Left hindlimb (tissue), 1 donor: Measurements from ENCODE around the gene ADGRG4.

Source experiments
- DNase-seq: peaks from one replicate; pipeline ENCODE4 v3.0.0-alpha.2; 2018

Gene ADGRG4

DNA sequence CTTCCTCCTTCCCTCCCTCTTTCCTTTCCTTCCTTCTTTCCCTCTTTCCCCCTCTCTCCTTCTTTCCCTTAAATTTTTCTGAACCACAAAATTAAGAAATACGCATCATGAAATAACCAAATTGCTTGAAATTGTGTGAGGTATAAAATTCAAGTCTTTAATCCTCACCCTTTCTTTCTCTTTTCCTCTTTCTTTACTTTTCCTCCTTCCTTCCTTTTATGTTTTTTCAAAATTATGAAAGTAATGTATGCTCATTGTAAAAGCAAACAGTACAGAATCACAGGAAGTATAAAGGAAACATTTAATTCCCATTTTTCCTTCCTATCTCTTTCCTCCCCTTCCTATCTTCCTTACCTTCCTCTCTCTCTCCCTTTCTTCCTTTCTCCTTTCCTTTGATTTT is 5.4 kb downstream of the ADGRG4 start:
- DNase-seq: no peak

- DNase-seq: no peak
Observed at GRCh38 chrX:136307471-136307870, 6.7 kb downstream of the ADGRG4 start.

- DNase-seq: no peak
Observed at GRCh38 chrX:136310411-136310810, 9.6 kb downstream of the ADGRG4 start.

GRCh38 chrX:136318156-136318555 is 17.4 kb downstream of the ADGRG4 start:
- no peak for DNase-seq

DNA sequence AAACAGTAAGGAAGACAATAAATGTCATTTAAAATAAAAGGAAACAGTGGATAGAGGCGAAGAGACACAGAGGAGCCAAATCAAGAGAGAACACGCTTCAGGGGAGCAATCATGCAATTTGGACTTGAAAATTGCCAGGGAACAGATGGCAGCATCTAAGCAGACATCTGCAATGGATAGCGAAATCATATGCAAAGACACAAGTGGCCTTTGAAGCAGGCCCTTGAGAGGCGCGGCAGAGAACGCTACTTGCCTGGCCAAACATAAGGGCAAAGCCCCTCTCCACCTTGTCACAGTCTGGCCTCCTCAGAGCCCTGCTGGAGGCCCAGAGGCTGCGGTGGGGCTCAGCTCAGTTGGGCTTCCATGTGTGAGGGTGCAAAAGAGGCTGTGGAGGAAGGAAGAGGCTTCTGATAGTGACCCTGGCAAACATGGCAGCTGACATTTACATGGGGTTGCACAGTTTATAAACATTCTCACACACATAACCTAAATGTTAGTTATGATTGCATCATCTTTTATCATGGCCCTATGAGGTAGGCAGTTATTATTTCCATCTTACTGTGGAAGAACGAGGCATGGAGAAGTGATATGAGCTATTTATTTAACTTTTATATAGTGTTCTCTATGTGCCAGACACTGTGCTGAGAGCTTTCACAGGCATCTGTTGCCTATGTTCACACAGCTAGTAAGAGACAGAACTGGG is 18.3 kb downstream of the ADGRG4 start:
- no peak for DNase-seq

DNA sequence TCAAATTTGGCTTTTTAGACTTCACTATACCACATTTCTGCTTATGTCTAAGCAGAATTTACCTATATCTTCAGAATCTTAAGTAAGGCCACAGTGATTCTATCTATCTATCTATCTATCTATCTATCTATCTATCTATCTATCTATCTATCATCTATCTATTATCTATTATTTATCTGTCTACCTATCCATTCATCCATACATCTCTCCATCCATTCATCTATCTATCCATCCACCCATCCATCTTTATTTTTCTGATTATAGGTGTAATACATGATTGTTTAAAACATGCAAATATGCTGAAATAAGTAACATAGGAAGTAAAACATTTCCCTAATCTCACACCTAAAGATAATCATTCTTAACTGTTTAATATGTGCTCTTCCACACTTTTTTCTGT is 18.8 kb downstream of the ADGRG4 start:
- no peak for DNase-seq

GRCh38 chrX:136321532-136321931 is 20.8 kb downstream of the ADGRG4 start:
- DNase-seq: no peak

DNA sequence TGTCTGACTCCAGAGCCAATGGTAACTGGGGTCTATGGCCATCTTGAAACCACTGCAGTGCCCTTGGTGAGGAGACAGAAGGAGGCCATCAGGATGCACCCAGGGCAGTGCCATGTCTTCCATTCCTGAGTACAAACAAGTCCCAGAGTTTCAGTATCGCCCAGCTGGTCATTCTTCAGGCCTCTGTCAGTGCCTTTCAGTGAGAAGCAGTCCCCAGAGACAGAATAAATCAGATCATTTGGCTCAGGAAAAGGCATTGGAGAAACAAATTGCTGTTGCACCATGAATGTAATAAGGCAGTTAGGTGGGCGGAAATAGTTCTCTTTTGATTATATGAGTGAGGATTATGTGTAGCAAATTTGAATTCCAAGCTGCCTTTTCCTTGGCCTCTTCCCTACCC is 21.3 kb downstream of the ADGRG4 start:
- no peak for DNase-seq

DNA sequence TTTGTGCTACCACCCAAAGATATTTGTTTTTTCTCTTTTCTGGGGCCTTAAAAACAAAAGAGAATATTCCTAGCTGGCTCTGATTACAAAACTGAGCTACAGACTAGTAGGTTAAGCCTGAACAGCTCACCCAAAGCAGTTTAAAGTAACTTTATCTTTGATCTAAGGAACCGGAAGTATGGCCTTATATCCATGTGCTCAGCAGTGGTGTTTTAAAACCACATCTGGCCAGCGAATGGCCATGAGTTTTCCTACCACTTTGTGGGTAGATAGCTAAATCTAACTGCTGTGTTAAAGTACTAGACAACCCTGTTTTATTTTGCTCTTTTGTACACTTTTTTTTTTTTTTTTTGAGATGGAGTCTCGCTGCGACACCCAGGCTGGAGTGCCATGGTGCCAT is 24.6 kb downstream of the ADGRG4 start:
- no peak for DNase-seq

- DNase-seq: no peak
Observed at GRCh38 chrX:136328933-136329332, 28.2 kb downstream of the ADGRG4 start.

DNA sequence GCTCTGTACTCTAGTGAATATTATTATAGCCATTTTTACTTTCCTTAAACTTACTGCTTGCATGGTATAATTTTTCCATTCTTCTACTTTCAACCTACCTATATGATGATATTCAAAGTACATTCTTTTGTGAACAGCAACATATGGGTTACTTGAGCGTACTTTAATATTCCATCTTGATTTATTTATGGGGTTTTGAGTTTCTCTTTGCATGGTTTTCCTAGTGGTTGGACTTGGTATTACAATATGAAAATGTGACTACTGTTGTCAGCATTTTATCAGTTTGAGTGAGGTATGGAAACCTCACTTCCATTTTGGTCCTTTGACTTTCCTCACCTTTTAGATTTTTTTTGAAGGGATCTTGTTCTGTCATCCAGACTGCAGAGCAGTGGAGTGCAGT is 35.9 kb downstream of the ADGRG4 start:
- no peak for DNase-seq

DNA sequence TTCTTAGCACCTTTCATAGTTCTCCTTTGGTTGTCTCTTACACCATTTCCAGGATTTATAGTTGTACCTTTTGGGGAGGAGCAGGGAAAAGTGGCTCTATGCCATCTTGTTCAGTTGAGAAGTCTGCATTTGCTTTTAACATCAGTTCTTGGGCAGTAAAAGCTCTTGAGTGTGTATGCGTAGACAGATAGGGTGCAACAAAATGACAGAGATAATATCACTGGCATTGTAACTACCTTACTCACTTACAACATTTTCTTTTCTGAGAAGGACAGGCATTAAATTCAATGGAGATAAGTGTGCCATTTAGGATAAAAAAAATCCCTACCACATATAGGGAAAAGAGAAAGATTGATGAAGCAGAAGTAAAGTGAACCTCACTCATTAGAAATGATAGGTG is 38.9 kb downstream of the ADGRG4 start:
- DNase-seq: no peak

GRCh38 chrX:136344320-136344719 is 43.6 kb downstream of the ADGRG4 start:
- DNase-seq: no peak

DNA sequence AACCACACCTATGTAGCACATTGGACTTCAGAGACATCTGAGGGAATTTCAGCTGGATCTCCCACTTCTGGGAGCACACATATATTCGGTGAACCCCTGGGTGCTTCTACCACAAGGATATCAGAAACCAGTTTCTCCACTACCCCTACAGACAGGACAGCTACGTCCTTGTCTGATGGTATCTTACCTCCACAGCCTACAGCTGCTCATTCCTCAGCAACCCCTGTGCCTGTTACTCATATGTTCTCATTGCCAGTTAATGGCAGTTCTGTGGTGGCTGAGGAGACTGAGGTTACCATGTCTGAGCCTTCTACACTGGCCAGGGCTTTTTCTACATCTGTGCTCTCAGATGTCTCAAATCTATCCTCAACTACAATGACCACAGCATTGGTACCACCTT is 45.7 kb downstream of the ADGRG4 start:
- no peak for DNase-seq

DNA sequence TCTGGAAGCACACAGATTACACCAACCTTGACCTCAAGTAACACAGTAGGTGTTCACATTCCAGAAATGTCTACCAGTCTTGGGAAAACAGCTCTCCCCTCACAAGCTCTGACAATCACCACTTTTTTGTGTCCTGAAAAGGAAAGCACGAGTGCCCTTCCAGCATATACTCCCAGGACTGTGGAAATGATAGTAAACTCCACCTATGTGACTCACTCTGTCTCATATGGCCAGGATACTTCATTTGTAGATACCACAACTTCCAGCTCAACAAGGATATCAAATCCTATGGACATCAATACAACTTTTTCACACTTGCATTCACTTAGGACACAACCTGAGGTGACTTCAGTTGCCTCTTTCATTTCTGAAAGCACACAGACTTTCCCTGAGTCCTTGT is 46.9 kb downstream of the ADGRG4 start:
- DNase-seq: no peak

DNA sequence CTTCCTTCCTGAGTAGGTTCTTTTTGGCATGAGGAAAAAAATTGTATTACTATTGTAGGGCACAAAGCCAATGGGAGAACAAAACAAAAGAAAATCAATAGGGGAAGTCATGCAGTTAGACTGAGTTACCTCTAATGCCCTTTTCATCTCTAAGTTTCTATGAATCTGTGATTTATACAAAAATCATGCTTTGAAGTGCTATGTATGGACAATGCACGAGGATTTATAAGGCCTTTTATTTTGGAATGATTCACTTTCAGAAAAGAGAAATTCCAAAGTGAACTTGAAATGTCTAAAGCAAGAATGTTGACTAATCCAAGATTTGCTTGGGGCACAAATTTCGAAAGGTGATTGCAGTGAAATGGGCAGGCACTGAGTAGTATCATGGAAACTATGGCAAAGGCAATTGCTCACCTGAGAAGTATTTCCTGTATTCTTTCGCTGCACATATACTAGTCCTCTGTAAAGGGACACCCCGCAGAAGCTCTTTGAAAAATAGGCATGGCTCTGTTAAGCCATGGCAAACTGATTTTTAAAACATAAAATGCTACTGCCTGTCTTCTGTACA is 52.8 kb downstream of the ADGRG4 start:
- no peak for DNase-seq

DNA sequence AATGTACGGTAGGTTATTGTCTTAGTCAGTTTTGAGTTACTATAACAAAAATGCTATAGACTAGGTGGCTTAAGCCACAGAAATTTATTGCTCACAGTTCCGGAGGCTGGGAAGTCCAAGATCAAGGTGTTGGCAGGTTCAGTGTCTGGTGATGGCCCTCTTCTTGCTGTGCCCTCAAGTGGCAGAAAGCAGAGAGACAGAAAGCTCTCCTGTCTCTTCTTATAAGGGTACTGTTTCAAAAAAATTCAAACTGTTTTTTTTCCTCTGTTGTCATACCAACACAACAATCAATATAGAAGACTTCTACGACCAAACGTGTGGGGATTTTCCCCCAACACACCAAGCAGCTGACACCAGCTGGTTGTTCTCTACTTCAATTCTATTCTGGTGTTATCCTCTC is 53.4 kb downstream of the ADGRG4 start:
- no peak for DNase-seq

GRCh38 chrX:136369377-136369776 is 68.6 kb downstream of the ADGRG4 start:
- no peak for DNase-seq

DNA sequence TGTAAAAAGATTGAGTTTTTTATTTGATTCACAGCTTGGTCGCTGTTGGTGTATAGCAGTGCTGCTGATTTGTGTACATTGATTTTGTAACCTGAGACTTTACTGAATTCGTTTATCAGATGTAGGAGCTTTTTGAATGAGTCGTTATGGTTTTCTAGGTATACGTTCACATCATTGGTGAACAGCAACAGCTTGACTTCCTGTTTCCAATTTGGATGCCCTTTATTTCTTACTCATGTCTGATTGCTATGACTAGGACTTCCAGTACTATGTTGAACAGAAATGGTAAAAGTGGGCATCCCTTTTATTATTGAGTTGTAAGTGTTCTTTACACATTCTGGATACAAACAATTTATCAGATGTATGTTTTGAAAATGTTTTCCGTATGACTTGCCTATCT is 76.0 kb downstream of the ADGRG4 start:
- DNase-seq: no peak

DNA sequence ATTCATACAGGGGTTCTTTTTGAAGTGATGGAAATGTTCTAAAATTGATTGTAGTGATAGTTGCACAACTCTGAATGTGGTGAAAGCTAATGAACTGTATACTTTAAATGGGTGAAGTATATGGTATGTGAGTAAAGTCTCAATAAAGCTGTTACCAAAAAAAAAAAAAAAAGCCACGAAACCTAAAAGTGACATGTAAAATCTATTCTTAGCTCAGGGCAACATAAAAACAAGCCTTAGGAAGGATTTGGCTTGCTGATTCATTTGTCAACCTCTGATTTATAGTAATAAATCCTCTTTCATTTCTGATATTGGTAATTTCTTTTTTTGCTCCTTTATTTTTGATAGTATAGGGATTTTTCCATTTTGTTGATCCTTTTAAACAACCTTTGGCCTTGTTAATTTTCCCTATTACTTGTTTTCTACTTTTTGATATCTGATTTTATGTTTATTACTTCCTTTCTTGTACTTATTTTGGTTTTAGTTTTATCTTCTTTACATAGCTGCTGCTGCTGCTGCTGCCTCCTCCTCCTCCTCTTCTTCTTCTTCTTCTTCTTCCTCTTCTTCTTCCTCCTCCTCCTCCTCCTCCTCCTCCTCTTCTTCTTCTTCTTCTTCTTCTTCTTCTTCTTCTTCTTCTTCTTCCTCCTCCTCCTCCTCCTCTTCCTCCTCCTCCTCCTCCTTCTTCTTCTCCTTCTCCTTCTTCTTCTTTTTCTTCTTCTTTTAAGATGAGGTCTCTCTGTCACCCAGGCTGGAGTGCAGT is 79.4 kb downstream of the ADGRG4 start:
- no peak for DNase-seq

DNA sequence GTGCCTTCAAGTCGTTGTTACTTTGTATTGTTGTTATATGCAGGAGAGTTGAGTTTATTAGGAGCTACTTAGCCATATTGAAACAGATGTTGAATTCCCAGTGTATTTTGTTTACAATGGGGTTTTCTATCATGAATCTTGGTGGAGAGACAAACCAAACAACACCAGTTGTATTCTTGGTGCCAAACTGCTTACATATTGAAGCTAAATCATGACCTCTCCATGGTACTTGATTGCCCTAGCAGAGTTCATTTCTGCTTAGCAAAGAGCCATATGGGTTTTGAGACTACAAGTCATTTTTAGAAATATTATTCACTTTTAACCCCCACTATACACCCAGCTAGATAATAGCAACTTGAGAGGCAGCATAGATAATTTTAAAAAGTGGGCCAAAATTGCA is 85.4 kb downstream of the ADGRG4 start:
- no peak for DNase-seq

- DNase-seq: no peak
Observed at GRCh38 chrX:136386826-136387225, 86.1 kb downstream of the ADGRG4 start.

DNA sequence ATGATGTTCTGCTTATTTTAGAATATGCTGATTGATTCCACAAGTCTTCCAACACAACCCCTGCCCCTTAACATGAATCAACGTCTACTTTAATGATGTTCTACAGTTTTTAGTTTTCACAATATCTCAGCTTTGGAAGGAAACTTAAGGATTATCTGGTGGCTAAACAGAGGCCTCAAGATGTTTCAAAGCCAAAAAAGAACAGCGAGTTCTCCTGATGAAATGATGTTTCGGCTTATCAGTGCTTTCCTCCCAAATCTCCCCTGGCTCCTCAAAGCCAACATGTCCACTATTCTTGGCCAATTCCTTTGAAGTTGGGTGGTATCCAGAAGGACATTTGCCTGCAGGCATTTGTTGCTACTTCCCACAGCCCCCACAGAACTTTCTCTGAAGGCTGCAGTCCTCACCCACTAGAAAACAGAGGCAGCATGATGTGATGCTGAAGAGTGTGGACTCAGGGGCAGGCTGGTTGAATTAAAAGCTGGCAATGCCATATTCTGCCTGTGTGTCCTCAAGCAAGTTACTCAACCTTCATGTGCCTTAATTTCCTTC is 87.3 kb downstream of the ADGRG4 start:
- no peak for DNase-seq

GRCh38 chrX:136390921-136391320 is 90.2 kb downstream of the ADGRG4 start:
- DNase-seq: no peak
